GM19239 (cell line): ENCODE results near the gene HDAC2.
A peak's percentile ranks its signal among the peaks of the same experiment; 100 is the strongest.
"Not testable (repeated sequence)": the region's sequence is repeated elsewhere in the genome, so short reads cannot be mapped to it uniquely, and the experiment has no call there.

Experiments
- DNase-seq: peaks from one replicate; pipeline ENCODE4 v3.0.0; 2011; ENCODE audit warnings: low spot score; ENCODE audit not compliant: insufficient read length
- FAIRE-seq: peaks from 2 replicates; lab custom pipeline; 2011; peaks lifted over from hg19 to GRCh38; lab: Jason Lieb, UNC

The HDAC2 gene

GRCh38 chr6:113921299-113921904, 49.5 kb downstream of the HDAC2 start:
- DNase-seq (no peak), FAIRE-seq (no peak)

DNA sequence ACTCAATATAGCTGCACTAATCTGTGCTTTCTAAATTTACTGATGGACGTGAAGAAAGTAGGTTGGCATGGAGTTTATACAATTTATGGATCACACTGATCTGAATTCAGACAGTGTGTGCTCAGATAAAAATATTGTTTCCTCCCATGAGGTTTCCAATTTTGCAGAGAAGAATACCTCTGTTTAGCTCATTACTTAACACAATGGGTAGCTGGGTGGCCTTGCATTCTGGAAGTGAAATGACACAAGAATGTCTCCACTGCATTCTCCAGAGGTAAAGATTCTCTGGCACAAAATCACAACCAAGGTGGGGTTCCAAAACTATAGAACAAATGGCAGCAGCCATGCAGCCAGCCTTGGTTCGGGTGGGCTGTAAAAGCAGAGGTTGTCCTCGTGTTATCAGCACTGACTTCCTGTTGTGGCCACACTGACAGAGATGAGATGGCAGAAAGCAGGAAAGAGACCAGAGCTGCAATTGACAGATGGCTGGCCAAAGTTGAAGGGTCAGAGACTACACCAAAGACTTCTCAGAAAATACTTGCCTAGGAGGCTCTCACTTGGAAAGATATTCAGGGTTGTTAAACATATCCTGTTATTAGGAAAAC, 50.2 kb downstream of the HDAC2 start:
- DNase-seq (peak; percentile 1), FAIRE-seq (peak; percentile 14)

GRCh38 chr6:113910285-113910684, 60.7 kb downstream of the HDAC2 start:
- FAIRE-seq, DNase-seq: not testable (repeated sequence)

- DNase-seq, result peak; percentile 37
- peak; percentile 76 for FAIRE-seq
Measured at GRCh38 chr6:113909224-113909856, 61.6 kb downstream of the HDAC2 start.

GRCh38 chr6:113908801-113909200, 62.1 kb downstream of the HDAC2 start:
- FAIRE-seq, result no peak
- no peak for DNase-seq

GRCh38 chr6:113907102-113907815, 63.7 kb downstream of the HDAC2 start:
- FAIRE-seq, result no peak
- no peak for DNase-seq

DNA sequence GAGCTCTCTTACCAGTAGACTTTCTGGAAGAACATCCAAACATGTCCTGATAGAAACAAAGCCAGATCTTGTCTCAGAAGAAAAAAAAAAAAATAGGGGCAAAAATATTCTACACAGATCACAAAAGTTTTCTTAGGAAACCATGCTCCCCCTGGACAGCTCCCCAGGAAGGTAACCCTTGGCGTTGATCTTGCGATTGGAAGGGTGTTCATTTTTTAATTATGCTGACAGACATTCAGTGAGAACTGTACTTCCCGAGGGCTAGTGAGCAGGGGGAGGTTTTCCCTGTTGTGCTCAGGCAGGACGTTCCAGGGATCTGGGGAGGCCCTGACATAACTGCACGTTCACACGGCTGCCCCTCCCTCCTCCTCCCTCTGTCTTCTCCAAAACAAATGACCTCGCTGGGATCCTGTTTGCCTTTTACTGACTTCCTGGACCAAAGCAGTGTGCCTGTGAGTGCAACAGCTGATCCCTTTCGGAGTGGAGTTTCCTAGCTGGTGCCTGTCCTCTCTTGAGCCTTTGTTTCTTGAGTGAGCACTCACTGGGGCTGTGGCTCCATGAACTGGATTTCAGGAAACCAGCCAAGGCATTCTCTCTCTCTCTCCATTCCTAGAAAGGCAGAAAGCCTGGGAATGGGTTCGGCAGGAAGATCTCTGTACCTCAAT, 67.2 kb downstream of the HDAC2 start:
- no peak for DNase-seq
- FAIRE-seq, result no peak

- FAIRE-seq (no peak), DNase-seq (no peak)
Measured at GRCh38 chr6:113901482-113901881, 69.5 kb downstream of the HDAC2 start.

DNA sequence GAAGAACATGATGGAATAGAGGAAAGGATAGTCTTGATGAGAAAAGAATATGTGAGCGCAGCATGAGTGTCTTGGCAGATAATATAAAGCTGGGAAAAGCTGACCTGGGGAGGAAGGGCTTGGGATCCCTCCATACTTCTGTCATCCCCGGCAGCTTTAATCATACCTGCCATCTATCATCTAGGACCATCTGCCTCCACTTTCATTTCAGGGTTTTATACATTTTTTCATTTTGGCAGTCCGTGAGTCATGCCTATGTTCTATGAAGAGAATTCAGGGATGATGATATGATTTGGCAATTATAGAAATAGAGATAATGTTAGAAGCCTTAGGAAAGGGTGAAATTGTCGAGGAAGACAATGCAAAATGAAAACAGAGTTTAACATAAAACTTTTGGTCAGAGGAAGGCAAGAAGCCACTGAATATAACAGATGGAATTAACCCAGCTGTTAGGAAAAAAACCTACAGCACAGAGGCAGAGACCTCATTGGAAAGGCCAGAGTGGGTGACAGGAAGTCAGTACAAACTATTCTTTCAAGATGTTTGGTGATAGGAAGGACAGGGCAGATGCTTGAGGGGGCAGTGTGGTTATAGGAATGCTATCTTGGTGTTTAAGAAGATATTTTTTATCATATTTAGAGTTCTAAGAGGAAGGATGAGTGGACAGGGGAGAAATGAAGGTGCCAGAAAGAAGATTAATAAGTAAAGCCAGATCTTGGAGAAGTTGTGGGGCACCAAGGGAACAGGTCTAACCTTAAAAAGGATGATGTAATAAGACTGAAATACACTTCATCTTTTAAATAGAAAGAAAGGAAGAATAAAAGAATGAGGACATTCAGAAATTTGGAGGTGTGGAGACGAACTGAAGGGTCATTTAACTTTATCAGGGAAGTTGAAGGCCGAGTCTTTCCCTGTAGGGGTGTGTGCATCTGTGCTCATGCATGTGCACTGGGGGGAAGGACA, 76.0 kb downstream of the HDAC2 start:
- DNase-seq, result no peak
- no peak for FAIRE-seq

GRCh38 chr6:113893866-113894265, 77.1 kb downstream of the HDAC2 start:
- FAIRE-seq (no peak), DNase-seq (no peak)

- DNase-seq (no peak), FAIRE-seq (no peak)
Measured at GRCh38 chr6:113893451-113893850, 77.5 kb downstream of the HDAC2 start.

GRCh38 chr6:113888956-113889630, 81.9 kb downstream of the HDAC2 start:
- DNase-seq (no peak), FAIRE-seq (no peak)

DNA sequence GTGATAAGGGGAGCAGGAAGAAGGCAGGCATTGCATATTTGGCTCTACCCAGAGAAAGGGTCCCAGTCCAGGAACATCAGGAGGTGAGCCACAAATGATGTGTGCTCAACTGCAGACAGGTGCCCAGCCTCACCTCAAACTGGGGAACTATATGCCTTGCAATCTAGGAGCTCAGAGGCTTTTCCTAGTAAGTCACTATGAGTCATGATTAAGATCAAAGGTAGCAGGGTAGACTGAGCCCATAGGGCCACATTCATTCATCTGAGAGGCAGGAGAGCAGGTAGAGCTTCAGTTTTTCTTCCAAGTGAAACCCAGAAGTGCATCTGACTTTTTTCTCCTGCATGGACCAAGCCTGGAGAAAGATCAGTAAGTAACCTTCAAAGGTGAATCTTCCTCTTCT, 82.5 kb downstream of the HDAC2 start:
- no peak for FAIRE-seq
- DNase-seq, result no peak

- DNase-seq, result no peak
- FAIRE-seq, result no peak
Measured at GRCh38 chr6:113886512-113886911, 84.4 kb downstream of the HDAC2 start.

DNA sequence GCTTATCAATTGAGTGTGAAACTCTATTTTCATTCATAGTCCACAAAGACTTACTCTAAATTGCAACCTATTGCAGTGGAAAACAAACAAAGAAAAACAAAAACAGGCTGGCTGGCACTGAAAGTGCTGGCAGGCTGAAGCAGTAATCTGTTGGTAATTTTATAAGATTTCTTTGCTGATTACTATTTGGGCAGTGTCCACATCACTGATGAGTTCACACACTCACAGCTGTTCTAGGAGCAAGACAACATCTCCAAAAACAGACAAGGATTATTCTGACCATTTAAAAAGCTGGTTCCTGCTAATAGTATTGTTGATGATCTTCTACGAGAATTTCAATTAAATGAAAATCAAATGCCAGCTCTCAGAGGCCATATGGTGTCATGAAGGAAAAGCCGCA, 86.9 kb downstream of the HDAC2 start:
- FAIRE-seq (no peak), DNase-seq (no peak)
